NK-92 treated with Interleukin-12 subunit alpha and Interleukin-12 subunit beta, amount 100 ng/mL, for 24 hours (cell line): Measurements from ENCODE around the gene ZDHHC4.

ENCODE experiments used
- DNase-seq: peaks from one replicate; lab custom pipeline; 2025; lab: John Stamatoyannopoulos, UW

Gene ZDHHC4

GRCh38 chr7:6636741-6637543, 59.7 kb downstream of the ZDHHC4 start, which contains the start of gene ZNF316:
ZNF316 (plus strand) TSS chr7:6637318; CDS start chr7:6642410, 5,092 bp downstream.
- peak; percentile 10 for DNase-seq

- peak; percentile 61 for DNase-seq
Observed at GRCh38 chr7:6637544-6638229, 60.4 kb downstream of the ZDHHC4 start.
